ENCODE measurements around the gene ELOVL7.
"Not testable (repeated sequence)": the region's sequence is repeated elsewhere in the genome, so short reads cannot be mapped to it uniquely, and the experiment has no call there.

The ELOVL7 gene

DNA sequence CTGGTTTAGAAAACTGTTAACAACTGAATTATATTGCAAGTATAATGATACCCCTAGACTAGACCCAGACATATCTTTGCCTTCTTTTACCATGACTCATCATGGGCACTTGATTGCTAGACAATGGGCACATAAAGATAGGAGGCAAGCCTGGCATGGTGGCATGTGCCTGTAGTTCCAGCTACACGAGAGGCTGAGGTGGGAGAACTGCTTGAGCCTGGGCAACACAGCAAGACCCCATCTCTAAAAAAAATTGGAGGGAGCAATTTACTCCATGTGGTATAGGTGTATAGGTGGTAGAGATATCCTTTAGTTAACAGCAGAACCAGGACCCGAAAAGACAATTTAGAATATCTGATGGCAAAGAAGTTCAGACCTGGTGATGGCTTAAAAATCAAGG is 51.6 kb downstream of the ELOVL7 start:
- no peak for DNase-seq

DNA sequence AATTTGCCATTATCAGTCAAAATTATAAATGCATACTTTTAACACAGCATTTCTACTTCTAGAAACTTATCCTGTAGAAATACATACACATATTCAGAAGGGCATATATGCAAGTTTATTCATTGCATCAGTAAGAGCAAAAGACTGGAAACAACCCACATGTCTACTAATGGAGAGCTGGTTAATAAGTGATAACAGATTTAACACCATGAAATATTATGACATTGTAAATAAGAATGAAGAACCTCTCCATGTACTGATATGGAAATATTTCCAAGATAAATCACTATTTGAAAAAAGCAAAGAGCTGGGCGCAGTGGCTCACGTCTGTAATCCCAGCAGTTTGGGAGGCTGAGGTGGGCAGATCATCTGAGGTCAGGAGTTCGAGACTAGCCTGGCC is 54.5 kb downstream of the ELOVL7 start:
- DNase-seq: no peak

DNA sequence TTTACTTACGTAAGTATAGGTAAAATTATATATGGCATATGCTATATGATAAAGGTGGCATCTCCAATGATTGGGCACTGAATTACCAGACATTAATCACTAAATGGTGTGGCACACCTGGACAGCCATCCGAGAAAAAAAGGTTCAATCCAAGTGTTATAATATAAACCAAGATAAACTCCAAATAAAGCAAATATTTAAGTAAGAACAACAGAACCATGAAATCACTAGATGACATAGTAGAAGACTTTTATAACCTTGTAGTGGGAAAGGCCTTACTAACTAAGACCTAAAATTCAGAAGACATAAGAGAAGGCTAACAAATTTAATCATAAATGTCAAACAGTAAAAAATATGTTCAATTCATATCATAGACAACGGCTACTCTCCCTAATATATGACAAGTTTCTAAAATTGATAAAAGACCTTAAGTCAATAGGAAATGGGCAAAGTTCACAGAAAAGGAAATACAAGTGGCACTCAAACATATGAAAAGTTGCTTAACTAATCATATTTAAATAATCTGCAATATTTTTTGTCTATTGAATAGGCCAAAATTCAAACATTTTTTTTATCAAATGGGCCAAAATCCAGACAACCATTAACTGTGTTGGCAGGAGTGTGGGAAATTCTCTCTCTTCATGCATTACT is 55.1 kb downstream of the ELOVL7 start:
- DNase-seq: no peak

DNA sequence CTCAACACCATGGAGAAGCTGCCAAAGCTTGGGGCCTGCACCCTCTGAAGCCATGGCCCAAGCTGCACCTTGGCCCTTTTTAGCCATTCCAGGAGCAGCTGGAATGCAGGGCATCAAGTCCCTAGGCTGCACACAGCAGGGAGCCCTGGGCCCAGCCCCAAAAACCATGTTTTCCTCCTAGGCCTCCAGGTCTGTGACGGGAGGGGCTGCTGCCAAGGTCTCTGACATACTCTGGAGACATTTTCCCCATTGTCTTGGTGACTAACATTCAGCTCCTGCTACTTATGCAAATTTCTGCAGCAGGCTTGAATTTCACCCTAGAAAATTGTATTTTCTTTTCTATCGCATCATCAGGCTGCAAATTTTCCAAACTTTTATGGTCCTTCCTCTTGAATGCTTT is 64.6 kb downstream of the ELOVL7 start:
- no peak for DNase-seq

DNA sequence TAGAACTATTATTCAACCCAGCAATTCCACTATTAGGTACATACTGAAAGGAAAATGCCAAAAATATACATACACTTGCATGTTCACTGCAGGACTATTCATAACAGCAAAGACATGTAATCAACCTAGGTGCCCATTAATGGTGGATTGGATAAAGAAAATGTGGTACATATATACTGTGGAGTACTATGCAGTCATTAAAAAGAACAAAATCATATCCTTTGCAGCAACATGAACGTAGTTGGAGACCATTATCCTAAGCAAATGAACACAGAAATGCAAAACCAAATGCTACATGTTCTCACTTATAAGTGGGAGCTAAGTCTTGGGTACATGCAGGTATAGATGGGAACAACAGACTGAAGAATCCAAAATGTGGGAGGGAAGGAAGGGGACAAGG is 67.7 kb downstream of the ELOVL7 start:
- no peak for DNase-seq

DNA sequence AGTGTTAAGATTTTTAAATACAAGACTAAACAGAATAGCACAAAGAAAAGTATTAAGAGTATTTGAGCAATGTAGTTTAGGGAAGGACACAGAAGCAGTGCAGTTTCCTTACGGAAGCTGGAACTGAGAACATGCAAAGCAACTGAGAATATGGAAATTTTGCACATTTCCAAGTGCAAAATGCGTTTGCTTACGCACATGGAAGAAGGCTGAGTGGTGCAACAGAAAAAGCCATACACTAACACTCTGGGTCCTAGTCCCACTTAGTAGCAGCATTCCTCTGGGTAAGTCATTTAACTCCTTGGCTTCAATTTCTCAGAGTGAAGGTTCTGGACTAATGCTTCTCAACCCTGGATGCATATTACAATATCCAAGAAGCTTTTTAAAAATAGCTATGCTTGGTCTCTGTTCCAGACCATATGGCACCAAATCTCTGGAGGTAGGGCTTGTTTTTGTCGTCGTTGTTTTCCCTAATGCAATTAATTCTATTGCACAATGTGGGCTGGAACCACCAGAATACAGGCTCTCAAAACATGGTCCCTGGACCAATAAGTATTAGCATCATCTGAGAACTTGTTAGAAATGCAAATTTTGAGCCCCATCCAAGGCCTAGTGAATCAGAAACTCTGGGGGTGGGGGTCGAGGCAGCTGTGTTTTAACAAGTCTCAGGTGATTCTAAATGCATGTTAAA is 78.9 kb downstream of the ELOVL7 start:
- DNase-seq: no peak

DNA sequence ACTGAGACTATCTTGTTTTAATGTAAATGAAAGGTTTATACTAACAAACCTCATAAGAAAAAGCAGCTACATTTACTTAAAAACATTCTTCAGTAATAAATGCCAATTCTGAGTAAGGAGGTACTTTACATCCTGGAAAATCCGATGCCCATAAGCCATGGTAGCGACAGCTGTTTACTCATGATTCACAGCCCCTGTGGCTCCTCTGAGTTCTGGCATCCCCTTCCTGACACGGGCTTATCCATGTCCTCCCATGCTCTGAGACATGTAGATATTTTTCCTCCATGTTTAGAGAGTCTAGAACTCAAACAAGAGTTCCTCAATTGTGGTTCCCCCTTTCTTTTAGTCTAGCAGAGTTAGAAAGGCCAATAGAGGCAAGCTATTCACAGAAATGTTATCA is 81.0 kb downstream of the ELOVL7 start:
- no peak for DNase-seq

DNA sequence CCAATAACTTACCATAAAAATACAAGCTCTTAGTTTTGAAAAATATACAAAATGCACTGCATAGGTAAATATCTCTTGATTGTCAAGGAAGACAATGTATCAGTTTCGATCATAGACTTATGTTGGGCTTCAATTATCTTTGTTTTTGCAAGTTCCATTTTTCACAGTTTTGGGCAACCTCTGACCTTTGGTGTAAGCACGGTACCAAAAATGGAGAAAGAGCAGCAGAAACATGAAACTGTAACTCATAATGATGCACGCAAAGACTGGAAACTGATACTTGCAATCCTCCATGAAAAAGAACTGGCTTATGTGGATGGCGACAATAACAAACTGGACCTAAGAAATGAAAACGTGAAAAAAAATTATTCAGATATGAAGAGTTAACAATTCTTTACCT is 89.6 kb downstream of the ELOVL7 start:
- DNase-seq: no peak

DNA sequence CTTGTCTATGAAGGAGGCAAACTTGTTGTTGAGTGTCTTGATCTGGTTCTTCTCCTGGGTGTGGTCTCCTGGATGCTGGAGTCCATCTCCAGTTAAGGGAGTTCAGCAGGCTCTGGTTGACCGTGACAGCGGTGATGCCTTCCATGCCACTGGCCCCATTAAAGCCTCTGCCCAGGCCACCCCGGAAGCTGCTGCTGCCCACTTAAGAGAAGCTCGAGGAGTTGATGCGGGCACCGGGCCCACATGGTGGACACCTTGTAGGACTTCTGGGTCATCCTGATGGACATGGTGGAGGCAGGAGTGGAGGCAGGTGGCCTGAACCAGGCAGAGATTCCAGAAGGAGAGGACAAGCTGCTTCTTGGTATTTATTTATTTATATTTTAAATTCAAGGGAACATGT is 99.4 kb downstream of the ELOVL7 start:
- no peak for DNase-seq

DNA sequence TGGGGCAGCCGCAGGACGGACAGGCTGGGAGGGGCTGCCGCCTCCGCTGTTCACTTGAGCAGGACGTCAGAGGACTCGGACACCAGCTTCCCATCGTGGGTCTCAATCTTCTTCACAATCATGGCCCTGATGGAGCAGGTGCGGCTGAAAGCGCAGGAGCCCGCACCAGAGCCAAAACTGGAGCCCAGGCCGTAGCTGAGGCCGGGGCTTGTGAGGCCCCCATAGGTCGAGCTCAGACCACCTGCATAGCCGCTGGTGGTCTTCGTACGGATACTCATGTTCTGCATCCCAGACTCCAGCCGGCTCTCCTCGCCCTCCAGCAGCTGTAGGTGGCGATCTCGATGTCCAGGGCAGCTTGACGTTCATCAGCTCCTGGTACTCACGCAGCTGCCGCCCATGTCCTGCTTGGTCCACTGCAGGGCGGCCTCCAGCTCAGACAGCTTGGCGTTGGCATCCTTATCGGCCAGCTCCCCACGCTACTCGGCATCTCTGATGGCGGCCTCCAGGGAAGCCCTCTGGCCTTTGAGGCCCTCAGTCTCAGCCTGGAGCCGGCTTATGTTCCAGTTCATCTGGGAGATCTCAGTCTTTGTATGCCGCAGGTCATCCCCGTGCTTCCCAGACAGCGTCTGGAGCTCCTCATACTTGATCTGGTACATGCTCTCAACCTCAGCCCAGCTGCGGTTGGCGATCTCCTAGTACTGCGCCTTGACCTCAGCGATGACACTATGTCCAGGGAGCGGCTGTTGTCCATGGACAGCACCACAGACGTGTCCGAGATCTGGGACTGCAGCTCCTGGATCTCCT is 100.4 kb downstream of the ELOVL7 start:
- DNase-seq: no peak

DNA sequence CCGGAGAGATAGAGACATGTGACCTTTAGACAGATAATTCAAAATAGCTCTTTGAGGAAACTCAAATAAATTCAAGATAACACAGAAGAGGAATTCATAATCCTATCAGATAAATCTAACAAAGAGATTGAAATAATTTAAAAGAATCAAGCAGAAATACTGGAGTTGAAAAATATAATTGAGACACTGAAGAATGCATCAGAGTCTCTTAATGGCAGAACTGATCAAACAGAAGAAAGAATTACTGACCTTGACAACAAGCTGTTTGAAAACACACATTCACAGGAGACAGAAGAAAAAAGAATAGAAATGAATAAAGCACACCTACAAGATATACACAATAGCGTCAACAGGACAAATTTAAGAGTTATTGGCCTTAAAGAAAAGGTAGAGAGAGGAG is 103.7 kb downstream of the ELOVL7 start:
- no peak for DNase-seq

DNA sequence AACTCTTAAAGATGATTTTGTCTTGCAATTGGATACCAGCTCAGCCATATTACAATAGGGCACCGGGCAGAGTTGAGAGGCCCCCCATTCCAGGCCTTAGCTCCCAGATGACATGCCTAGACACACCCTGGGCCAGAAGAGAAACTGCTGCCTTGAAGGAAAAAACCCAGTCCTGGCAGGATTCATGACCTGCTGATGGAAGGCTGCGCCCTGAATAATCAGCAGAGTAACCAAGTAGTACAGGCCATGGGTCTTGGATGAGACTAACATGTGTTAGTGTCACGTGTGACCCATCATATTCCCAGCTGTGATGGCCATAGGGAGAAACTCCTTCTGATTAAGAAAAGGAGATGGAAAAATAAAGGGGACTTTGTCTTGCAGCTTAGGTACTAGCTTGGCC is 105.1 kb downstream of the ELOVL7 start:
- no peak for DNase-seq

DNA sequence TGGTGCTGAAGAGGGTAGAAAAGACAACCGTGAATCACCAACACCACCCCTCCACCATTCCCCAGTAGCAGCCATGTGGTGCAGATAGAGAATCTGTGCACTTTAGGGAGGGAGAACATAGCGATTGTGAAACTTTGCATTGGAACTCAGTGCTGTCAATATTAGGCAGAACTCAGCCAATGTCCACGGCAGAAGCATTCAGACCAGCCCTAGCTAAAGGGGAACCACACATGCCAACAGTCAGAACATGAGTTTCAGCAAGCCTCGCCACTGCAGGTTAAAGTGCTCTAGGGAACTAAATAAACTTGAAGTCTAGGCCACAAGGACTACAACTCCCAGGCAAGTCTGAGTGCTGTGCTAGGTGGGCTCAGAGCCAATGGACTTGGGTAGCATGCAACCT is 105.6 kb downstream of the ELOVL7 start:
- no peak for DNase-seq

DNA sequence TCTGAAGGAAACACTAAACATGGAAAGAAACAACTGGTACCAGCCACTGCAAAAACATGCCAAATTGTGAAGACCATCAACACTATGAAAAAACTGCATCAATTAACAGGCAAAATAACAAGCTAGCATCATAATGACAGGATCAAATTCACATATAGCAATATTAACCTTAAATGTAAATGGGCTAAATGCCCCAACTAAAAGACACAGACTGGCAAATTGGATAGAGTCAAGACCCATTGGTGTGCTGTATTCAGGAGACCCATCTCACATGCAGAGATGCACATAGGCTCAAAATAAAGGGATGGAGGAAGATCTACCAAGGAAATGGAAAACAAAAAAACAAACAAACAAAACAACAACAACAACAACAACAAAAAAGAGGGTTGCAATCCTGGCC is 113.2 kb downstream of the ELOVL7 start:
- not testable (repeated sequence) for DNase-seq

DNA sequence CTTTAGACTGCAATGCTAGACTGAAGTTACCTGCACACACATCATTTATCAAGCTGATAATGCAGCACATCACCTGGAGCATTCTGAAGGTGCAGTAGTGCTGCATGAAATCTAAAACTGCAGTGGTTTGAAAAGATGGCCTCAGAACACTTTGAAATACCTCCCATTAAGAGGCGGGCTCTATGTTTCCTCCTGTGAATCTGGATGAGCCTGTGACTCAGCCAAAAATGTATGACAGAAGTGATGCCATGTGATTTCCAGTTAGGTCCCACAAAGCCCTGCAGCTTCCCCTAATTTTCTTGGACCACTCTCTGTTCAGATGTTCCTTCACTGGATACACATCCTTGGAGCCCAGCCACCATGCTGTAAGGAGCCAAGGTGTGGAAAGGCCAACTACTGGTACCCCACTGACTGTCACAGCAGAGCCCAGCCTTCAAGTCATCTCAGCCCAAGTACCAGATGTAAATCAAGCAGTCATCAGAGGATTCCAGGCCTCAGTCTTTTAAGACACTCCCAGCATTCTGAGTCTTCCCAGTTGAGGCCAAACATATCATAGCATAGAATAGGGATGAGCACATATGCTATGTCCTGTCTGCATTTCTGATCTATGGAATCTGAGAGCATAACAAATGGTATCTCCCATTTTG is 116.9 kb downstream of the ELOVL7 start:
- no peak for DNase-seq

DNA sequence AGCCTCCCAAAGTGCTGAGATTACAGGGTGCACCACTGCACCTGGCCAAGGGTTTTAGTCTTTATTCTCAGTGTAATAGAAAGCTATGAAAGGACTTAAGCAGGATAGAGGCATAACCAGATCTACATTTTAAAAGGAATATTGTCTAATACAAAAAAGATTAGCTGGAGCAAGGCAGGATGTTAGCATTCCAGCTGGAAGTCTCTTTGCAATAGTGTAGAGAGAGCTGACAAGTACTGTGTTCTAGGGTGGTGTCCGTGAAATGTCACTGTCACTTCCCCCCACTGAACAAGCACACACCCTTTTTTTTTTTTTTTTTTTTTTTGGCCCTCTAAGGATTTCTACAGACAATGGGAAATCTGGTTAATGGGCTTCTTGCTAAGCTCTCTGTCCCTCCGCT is 119.9 kb downstream of the ELOVL7 start:
- DNase-seq: no peak

DNA sequence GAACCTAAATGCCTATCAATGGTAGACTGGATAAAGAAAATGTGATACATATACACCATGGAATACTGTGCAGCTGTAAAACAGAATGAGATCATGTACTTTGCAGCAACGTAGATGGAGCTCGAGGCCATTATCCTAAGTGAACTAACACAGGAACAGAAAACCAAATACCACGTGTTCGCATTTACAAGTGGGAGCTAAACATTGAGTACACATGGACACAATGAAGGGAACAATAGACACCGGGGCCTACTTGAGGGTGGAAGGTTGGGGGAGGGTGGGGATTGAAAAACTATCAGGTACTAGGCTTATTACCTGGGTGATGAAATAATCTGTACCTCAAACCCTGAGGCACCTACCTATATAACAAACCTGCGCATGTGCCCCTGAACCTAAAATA is 121.7 kb downstream of the ELOVL7 start:
- DNase-seq: no peak

DNA sequence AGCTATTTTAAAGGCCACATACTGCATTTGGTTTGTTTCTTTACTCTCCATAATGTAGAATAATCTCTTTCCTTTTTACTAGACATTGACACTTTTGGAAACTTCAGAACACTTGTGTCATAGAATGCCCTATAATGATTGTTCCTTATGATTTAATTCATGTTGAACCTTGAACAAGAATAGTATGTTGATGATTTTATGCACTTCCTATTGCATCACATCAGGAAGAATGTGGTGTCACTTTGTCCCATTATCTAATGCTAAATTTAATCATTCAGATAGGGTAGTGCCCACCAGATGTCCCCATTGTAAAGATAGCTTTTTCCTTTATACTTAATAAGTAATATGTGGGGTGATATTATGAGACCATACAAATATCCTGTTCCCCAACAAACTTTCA is 124.7 kb downstream of the ELOVL7 start:
- no peak for DNase-seq

DNA sequence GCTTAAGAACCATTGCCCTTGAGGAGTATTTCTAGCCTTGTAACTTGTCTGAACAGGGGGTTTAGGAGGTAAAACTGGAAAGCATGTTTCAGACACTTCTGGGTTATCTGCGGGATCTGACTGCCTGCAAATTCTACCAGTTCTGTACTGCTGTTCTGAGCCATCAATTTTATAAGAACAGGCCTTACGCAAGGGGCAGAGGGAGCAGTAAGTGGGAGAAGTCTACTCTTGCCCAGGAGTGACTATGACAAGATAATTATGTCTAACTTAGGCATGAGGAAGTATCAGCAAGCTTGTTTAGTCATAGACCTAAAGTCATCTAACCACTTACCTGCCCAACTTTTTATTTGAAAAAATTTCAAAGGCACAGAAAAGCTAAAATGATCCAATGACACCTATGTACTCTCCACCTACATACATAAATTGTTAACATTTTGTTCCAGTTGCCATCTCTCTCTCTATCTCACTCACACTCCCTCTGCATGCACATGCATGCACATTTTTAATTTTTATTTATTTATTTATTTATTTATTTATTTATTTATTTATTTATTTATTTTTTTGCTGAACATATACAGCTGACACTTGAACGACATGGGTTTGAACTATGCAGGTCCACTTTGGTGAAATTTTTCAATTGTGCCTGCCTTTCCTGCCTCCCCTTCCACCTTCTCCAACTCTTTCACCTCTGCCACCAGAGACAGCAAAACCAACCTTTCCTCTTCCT is 125.7 kb downstream of the ELOVL7 start:
- no peak for DNase-seq

DNA sequence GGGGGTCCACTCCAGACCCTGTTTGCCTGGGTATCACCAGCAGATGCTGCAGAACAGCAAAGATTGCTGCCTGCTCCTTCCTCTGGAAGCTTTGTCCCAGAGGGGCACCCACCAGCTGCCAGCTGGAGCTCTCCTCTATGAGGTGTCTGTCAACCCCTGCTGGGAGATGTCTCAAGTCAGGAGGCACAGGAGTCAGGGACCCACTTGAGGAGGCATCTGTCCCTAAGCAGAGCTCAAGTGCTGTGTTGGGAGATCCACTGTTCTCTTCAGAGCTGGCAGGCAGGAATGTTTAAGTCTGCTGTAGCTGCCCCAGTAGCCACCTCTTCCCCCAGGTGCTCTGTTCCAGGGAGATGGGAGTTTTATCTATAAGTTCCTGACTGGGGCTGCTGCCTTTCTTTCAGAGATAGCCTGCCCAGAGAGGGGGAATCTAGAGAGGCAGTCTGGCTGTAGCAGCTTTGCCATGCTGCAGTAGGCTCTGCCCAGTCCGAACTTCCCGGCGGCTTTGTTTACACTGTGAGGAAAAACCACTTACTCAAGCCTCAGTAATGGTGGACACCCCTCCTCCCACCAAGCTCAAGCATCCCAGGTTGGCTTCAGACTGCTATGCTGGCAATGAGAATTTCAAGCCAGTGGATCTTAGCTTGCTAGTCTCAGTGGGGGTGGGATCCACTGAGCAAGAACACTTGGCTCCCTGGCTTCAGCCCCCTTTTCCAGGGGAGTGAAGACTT is 128.7 kb downstream of the ELOVL7 start:
- not testable (repeated sequence) for DNase-seq

DNA sequence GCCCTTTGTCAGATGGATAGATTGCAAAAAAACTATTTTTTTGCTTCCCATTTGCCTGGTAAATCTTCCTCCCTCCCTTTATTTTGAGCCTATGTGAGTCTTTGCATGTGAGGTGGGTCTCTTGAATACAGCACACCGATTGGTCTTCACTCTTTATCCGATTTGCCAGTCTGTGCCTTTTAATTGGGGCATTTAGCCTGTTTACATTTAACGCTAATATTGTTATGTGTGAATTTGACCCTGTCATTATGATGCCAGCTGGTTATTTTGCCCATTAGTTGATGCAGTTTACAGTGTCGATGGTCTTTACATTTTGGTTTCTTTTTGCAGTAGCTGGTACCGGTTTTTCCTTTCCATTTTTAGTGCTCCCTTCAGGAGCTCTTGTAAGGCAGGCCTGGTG is 131.1 kb downstream of the ELOVL7 start:
- DNase-seq: no peak

DNA sequence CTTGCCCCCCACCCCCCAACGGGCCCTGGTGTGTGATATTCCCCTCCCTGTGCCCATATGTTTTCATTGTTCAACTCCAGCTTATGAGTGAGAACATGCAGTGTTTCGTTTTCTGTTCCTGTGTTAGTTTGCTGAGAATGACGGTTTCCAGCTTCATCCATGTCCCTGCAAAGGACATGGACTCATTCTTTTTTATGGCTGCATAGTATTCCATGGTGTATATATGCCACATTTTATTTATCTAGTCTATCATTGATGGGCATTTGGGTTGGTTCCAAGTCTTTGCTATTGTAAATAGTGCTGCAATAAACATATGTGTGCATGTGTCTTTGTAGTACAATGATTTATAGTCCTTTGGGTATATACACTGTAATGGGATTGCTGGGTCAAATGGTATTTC is 132.2 kb downstream of the ELOVL7 start:
- DNase-seq: not testable (repeated sequence)
